T-helper 2 cell treated with Interferon-gamma antibody and Interleukin-4, amounts not matched to agents 5 μg/mL and 100 μg/mL, for 36 hours (primary cell): ENCODE results near the gene FRK.
"Not testable (repeated sequence)": the region's sequence is repeated elsewhere in the genome, so short reads cannot be mapped to it uniquely, and the experiment has no call there.

Experiments used
- DNase-seq: peaks from one replicate; pipeline ENCODE4 v3.0.0; 2021; ENCODE audit warnings: low spot score
- H3K27ac Mint-ChIP-seq: one replicate; pipeline ENCODE4 v1.8.0; 2021; ENCODE audit warnings: mild to moderate bottlenecking, mixed read lengths
- H3K27me3 Mint-ChIP-seq: one replicate; pipeline ENCODE4 v1.8.0; 2021; ENCODE audit warnings: low read depth, mixed read lengths
- H3K36me3 Mint-ChIP-seq: one replicate; pipeline ENCODE4 v1.8.0; 2021; ENCODE audit warnings: low read depth, mixed read lengths
- H3K4me1 Mint-ChIP-seq: one replicate; pipeline ENCODE4 v1.8.0; 2021; ENCODE audit warnings: low read depth, mixed read lengths
- H3K4me3 Mint-ChIP-seq: one replicate; pipeline ENCODE4 v1.8.0; 2022; ENCODE audit warnings: mild to moderate bottlenecking, moderate library complexity, mixed read lengths
- H3K9me3 Mint-ChIP-seq: one replicate; pipeline ENCODE4 v1.8.0; 2021; ENCODE audit warnings: mixed read lengths

Gene FRK

GRCh38 chr6:115901896-115902295 is 158.8 kb downstream of the FRK start:
- no peaks in the 10 kb centered on the region for H3K36me3 Mint-ChIP-seq
- H3K4me3 Mint-ChIP-seq, result no peak overlapping the region
- H3K27ac Mint-ChIP-seq, result no peak overlapping the region
- H3K27me3 Mint-ChIP-seq, result peaks cover 2% of the 10 kb centered on the region
- H3K4me1 Mint-ChIP-seq, result no peaks in the 10 kb centered on the region
- no peaks in the 10 kb centered on the region for H3K9me3 Mint-ChIP-seq
- no peak for DNase-seq

GRCh38 chr6:115899730-115900282 is 160.9 kb downstream of the FRK start:
- no peak for DNase-seq
- Mint-ChIP-seq H3K4me1 (no peaks in the 10 kb centered on the region), H3K9me3 (no peaks in the 10 kb centered on the region), H3K27me3 (peaks cover 6% of the 10 kb centered on the region), H3K36me3 (no peaks in the 10 kb centered on the region), H3K27ac (no peak overlapping the region), H3K4me3 (no peak overlapping the region)

- Mint-ChIP-seq H3K27me3 (peaks cover 6% of the 10 kb centered on the region), H3K36me3 (no peaks in the 10 kb centered on the region), H3K4me1 (no peaks in the 10 kb centered on the region), H3K9me3 (no peaks in the 10 kb centered on the region), H3K4me3 (no peak overlapping the region), H3K27ac (no peak overlapping the region)
- DNase-seq, result no peak
Measured at GRCh38 chr6:115898246-115898645, 162.4 kb downstream of the FRK start.

GRCh38 chr6:115896538-115897129 is 164.1 kb downstream of the FRK start:
- DNase-seq, result no peak
- no peaks in the 10 kb centered on the region for H3K9me3 Mint-ChIP-seq
- no peaks in the 10 kb centered on the region for H3K4me1 Mint-ChIP-seq
- no peak overlapping the region for H3K4me3 Mint-ChIP-seq
- H3K36me3 Mint-ChIP-seq, result no peaks in the 10 kb centered on the region
- H3K27me3 Mint-ChIP-seq, result peaks cover 6% of the 10 kb centered on the region
- H3K27ac Mint-ChIP-seq, result no peak overlapping the region

GRCh38 chr6:115894426-115894992 is 166.2 kb downstream of the FRK start:
- H3K27me3 Mint-ChIP-seq, result peaks cover 4% of the 10 kb centered on the region

GRCh38 chr6:115891750-115892149 is 168.9 kb downstream of the FRK start:
- no peak overlapping the region for H3K27ac Mint-ChIP-seq
- H3K9me3 Mint-ChIP-seq, result no peaks in the 10 kb centered on the region
- no peak for DNase-seq
- H3K36me3 Mint-ChIP-seq, result no peaks in the 10 kb centered on the region
- H3K4me3 Mint-ChIP-seq, result no peak overlapping the region
- H3K27me3 Mint-ChIP-seq, result peaks cover 4% of the 10 kb centered on the region
- peaks cover 7% of the 10 kb centered on the region for H3K4me1 Mint-ChIP-seq

More at GRCh38 chr6:115894426-115894992, 166.2 kb downstream of the FRK start:
- Mint-ChIP-seq H3K4me1 (peaks cover 7% of the 10 kb centered on the region), H3K4me3 (no peak overlapping the region), H3K9me3 (no peaks in the 10 kb centered on the region), H3K36me3 (no peaks in the 10 kb centered on the region), H3K27ac (no peak overlapping the region)
- no peak for DNase-seq

GRCh38 chr6:115891111-115891669 is 169.5 kb downstream of the FRK start:
- Mint-ChIP-seq H3K4me1 (peaks cover 7% of the 10 kb centered on the region), H3K36me3 (no peaks in the 10 kb centered on the region), H3K9me3 (no peaks in the 10 kb centered on the region), H3K4me3 (no peak overlapping the region), H3K27ac (peak overlapping the region; percentile 39), H3K27me3 (peaks cover 4% of the 10 kb centered on the region)
- peak; percentile 51 for DNase-seq

GRCh38 chr6:115890238-115890637 is 170.5 kb downstream of the FRK start:
- Mint-ChIP-seq H3K4me1 (peaks cover 7% of the 10 kb centered on the region), H3K36me3 (no peaks in the 10 kb centered on the region), H3K27ac (no peak overlapping the region), H3K9me3 (no peaks in the 10 kb centered on the region), H3K4me3 (no peak overlapping the region), H3K27me3 (no peaks in the 10 kb centered on the region)
- DNase-seq, result no peak

- not testable (repeated sequence) for H3K27me3 Mint-ChIP-seq, H3K9me3 Mint-ChIP-seq, H3K27ac Mint-ChIP-seq, H3K36me3 Mint-ChIP-seq, H3K4me1 Mint-ChIP-seq, DNase-seq, H3K4me3 Mint-ChIP-seq
Measured at GRCh38 chr6:115888687-115889470, 171.8 kb downstream of the FRK start.

GRCh38 chr6:115887891-115888290 is 172.8 kb downstream of the FRK start:
- Mint-ChIP-seq H3K27me3 (no peaks in the 10 kb centered on the region), H3K9me3 (no peaks in the 10 kb centered on the region), H3K4me3 (no peak overlapping the region), H3K36me3 (no peaks in the 10 kb centered on the region), H3K27ac (no peak overlapping the region), H3K4me1 (peaks cover 7% of the 10 kb centered on the region)
- DNase-seq, result no peak

GRCh38 chr6:115885636-115886366 is 174.9 kb downstream of the FRK start:
- no peaks in the 10 kb centered on the region for H3K36me3 Mint-ChIP-seq
- H3K27ac Mint-ChIP-seq, result no peak overlapping the region
- H3K27me3 Mint-ChIP-seq, result peaks cover 1% of the 10 kb centered on the region
- H3K9me3 Mint-ChIP-seq, result no peaks in the 10 kb centered on the region
- no peak overlapping the region for H3K4me3 Mint-ChIP-seq
- DNase-seq, result no peak
- H3K4me1 Mint-ChIP-seq, result peaks cover 2% of the 10 kb centered on the region

- no peaks in the 10 kb centered on the region for H3K9me3 Mint-ChIP-seq
- no peaks in the 10 kb centered on the region for H3K4me1 Mint-ChIP-seq
Measured at GRCh38 chr6:115882771-115883170, 177.9 kb downstream of the FRK start.

GRCh38 chr6:115882174-115882573 is 178.5 kb downstream of the FRK start:
- no peak for DNase-seq
- no peaks in the 10 kb centered on the region for H3K36me3 Mint-ChIP-seq
- no peak overlapping the region for H3K4me3 Mint-ChIP-seq
- H3K27me3 Mint-ChIP-seq, result peaks cover 1% of the 10 kb centered on the region
- no peak overlapping the region for H3K27ac Mint-ChIP-seq
- H3K4me1 Mint-ChIP-seq, result no peaks in the 10 kb centered on the region
- H3K9me3 Mint-ChIP-seq, result no peaks in the 10 kb centered on the region

More at GRCh38 chr6:115882771-115883170, 177.9 kb downstream of the FRK start:
- no peaks in the 10 kb centered on the region for H3K36me3 Mint-ChIP-seq
- peaks cover 1% of the 10 kb centered on the region for H3K27me3 Mint-ChIP-seq
- H3K27ac Mint-ChIP-seq, result no peak overlapping the region
- no peak overlapping the region for H3K4me3 Mint-ChIP-seq
- no peak for DNase-seq
